ENCODE data around the gene PIK3C2A. TPM values are rescaled to one million over a fixed set of nuclear protein-coding genes. Genes with fewer than 3 reads are reported as not detected.

The PIK3C2A gene
- total and polyA plus RNA-seq, 2 donors (not counting 1 experiment from before 2014, with no cell fraction given), result 7.0 to 48.8 TPM

DNA sequence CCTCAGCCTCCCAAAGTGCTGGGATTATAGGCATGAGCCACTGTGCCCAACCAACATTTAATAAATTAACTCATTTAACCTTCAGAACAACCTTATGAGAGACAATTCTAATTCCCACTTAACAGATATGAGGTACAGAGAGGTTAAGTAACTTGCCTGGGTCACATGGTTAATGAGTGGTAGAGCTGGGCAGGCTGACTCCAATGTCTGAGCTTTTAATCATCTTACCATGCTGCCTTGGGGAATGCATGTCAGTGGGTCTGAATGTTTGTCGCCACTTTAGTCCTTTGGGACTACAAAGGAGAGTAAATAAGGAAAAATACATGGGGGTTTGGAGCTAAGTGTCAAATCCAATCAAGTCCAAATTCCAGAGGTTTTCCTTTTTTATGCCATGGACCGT, 11.2 kb upstream of the PIK3C2A start:
- POLR2A ChIA-PET, result no interaction called here

DNA sequence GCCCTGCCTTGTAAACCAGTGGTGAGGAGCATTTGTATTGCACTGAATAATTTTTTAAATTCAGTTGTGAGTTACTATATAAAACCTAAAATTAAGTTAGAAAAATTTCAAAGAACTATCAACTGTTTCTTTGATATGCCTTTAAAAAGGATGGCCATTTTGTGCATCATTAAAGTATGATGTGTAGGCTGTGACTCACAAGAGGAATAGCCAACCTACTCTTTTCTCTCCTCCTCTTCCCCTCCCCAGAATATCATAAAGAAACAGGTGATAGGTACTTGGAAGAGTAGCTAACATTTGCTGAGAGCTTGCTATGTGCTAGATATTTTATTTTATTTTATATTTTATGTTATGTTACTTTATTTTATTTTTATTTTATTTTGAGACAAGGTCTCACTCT, 10.6 kb upstream of the PIK3C2A start:
- CTCF ChIA-PET, result interaction anchor here (1.7 kb wide), 1 partner anchor 12 kb away, joined by 4 read pairs; no protein-coding TSS in a partner anchor
- no peak for ATAC-seq (ENCODE audit: low read depth)
- no peak overlapping the region for H3K4me3 ChIP-seq (ENCODE audit: control extremely low read depth in 1 of 5, extremely low read depth in 1 of 5, insufficient read depth in 1 of 5, low read depth in 2 of 5, low read length in 4 of 5)

More for the DNA sequence above, 11.2 kb upstream of the PIK3C2A start:
- CTCF ChIA-PET, result interaction anchor here (1.7 kb wide), 1 partner anchor 11 kb away, joined by 4 read pairs; no protein-coding TSS in a partner anchor
- Mint-ChIP-seq H3K27me3 (no peaks in the 10 kb centered on the region), H3K27ac (no peak overlapping the region), H3K9me3 (ENCODE audit: insufficient read depth) (no peaks in the 10 kb centered on the region), H3K4me3 (no peak overlapping the region), H3K4me1 (peaks cover 1% of the 10 kb centered on the region)
- Histone ChIP-seq H3K4me1 (ENCODE audit: control insufficient read depth in 2 of 2, insufficient read depth in 2 of 2, low read length in 2 of 2) (no peaks in the 10 kb centered on the region), H3K4me2 (replicated peaks; ENCODE audit: low read depth, low read length, poor library complexity, severe bottlenecking) (no peak overlapping the region), H4K20me1 (ENCODE audit: control insufficient read depth, insufficient read depth, low read length, poor library complexity, severe bottlenecking) (no peaks in the 10 kb centered on the region), H3K27ac (ENCODE audit: low read length in 2 of 2) (no peak overlapping the region), H3K4me3 (ENCODE audit: control extremely low read depth in 1 of 5, extremely low read depth in 1 of 5, insufficient read depth in 1 of 5, low read depth in 2 of 5, low read length in 4 of 5) (no peak overlapping the region), H3K9ac (ENCODE audit: low read length) (no peak overlapping the region), H3K27me3 (replicated peaks in 1 of 4; ENCODE audit: control extremely low read depth in 1 of 4, control insufficient read depth in 3 of 4, insufficient read depth in 4 of 4, low read length in 3 of 4) (no peaks in the 10 kb centered on the region), H3K9me3 (ENCODE audit: control extremely low read depth in 1 of 3, control insufficient read depth in 2 of 3, insufficient read depth in 1 of 3, low read length in 2 of 3) (peaks cover 0 to 4% (median 0%) of the 10 kb centered on the region in 3 donors), H3K79me2 (ENCODE audit: control insufficient read depth, insufficient read depth, low read length) (no peaks in the 10 kb centered on the region), H3K36me3 (replicated peaks in 1 of 2; ENCODE audit: control extremely low read depth in 1 of 2, control insufficient read depth in 1 of 2, extremely low read depth in 1 of 2, insufficient read depth in 2 of 2, low read length in 1 of 2) (no peaks in the 10 kb centered on the region), H2AFZ (ENCODE audit: insufficient read depth, low read depth, low read length, poor library complexity, severe bottlenecking) (no peak overlapping the region)
- intact Hi-C loops (cut with micrococcal nuclease), result no loop called here
- DNase-seq, result no peak
- no peak for ATAC-seq (ENCODE audit: low read depth)
- WGBS (ENCODE audit: insufficient coverage), result 100% methylated on average over 1 of the region's 2 CpGs
- no peak for TF ChIP-seq EZH2 (IDR thresholded peaks at IDR 0.05; ENCODE audit: borderline replicate concordance, insufficient read depth, low read depth, low read length, poor library complexity, severe bottlenecking)
- TF ChIP-seq, protein P1, sequence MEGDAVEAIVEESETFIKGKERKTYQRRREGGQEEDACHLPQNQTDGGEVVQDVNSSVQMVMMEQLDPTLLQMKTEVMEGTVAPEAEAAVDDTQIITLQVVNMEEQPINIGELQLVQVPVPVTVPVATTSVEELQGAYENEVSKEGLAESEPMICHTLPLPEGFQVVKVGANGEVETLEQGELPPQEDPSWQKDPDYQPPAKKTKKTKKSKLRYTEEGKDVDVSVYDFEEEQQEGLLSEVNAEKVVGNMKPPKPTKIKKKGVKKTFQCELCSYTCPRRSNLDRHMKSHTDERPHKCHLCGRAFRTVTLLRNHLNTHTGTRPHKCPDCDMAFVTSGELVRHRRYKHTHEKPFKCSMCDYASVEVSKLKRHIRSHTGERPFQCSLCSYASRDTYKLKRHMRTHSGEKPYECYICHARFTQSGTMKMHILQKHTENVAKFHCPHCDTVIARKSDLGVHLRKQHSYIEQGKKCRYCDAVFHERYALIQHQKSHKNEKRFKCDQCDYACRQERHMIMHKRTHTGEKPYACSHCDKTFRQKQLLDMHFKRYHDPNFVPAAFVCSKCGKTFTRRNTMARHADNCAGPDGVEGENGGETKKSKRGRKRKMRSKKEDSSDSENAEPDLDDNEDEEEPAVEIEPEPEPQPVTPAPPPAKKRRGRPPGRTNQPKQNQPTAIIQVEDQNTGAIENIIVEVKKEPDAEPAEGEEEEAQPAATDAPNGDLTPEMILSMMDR (IDR thresholded peaks at IDR 0.05), result no peak

More for the DNA sequence above, 10.6 kb upstream of the PIK3C2A start:
- POLR2A ChIA-PET, result no interaction called here
- Histone ChIP-seq H3K9me3 (ENCODE audit: control extremely low read depth in 1 of 3, control insufficient read depth in 2 of 3, insufficient read depth in 1 of 3, low read length in 2 of 3) (peaks cover 0 to 4% (median 0%) of the 10 kb centered on the region in 3 donors), H3K36me3 (replicated peaks in 1 of 2; ENCODE audit: control extremely low read depth in 1 of 2, control insufficient read depth in 1 of 2, extremely low read depth in 1 of 2, insufficient read depth in 2 of 2, low read length in 1 of 2) (no peaks in the 10 kb centered on the region), H2AFZ (ENCODE audit: insufficient read depth, low read depth, low read length, poor library complexity, severe bottlenecking) (no peak overlapping the region), H4K20me1 (ENCODE audit: control insufficient read depth, insufficient read depth, low read length, poor library complexity, severe bottlenecking) (no peaks in the 10 kb centered on the region), H3K4me2 (replicated peaks; ENCODE audit: low read depth, low read length, poor library complexity, severe bottlenecking) (no peak overlapping the region), H3K79me2 (ENCODE audit: control insufficient read depth, insufficient read depth, low read length) (no peaks in the 10 kb centered on the region), H3K27me3 (replicated peaks in 1 of 4; ENCODE audit: control extremely low read depth in 1 of 4, control insufficient read depth in 3 of 4, insufficient read depth in 4 of 4, low read length in 3 of 4) (no peaks in the 10 kb centered on the region), H3K27ac (ENCODE audit: low read length in 2 of 2) (no peak overlapping the region), H3K9ac (ENCODE audit: low read length) (no peak overlapping the region), H3K4me1 (ENCODE audit: control insufficient read depth in 2 of 2, insufficient read depth in 2 of 2, low read length in 2 of 2) (no peaks in the 10 kb centered on the region)
- intact Hi-C loops (cut with micrococcal nuclease), result no loop called here
- TF ChIP-seq, protein P1 (IDR thresholded peaks at IDR 0.05), result no peak
- no peak for TF ChIP-seq EZH2 (IDR thresholded peaks at IDR 0.05; ENCODE audit: borderline replicate concordance, insufficient read depth, low read depth, low read length, poor library complexity, severe bottlenecking)
- H3K9me3 Mint-ChIP-seq (ENCODE audit: insufficient read depth), result no peaks in the 10 kb centered on the region
- H3K4me1 Mint-ChIP-seq, result peaks cover 1% of the 10 kb centered on the region
- H3K27ac Mint-ChIP-seq, result no peak overlapping the region
- no peak overlapping the region for H3K4me3 Mint-ChIP-seq
- no peaks in the 10 kb centered on the region for H3K27me3 Mint-ChIP-seq
- no peak for DNase-seq
